Activated naive CD4-positive, alpha-beta T cell treated with anti-CD3 and anti-CD28 coated beads, Interleukin-2, amount 50 U/mL, for 24 hours (primary cell): ENCODE results near the gene SASH3.
A peak's percentile ranks its signal among the peaks of the same experiment; 100 is the strongest.

ENCODE experiments used
- H3K27ac Mint-ChIP-seq: one replicate; pipeline ENCODE4 v1.8.0; 2021; ENCODE audit warnings: mild to moderate bottlenecking, mixed read lengths
- H3K27me3 Mint-ChIP-seq: one replicate; pipeline ENCODE4 v1.8.0; 2021; ENCODE audit warnings: mixed read lengths
- H3K36me3 Mint-ChIP-seq: one replicate; pipeline ENCODE4 v1.8.0; 2021; ENCODE audit warnings: mixed read lengths
- H3K4me1 Mint-ChIP-seq: one replicate; pipeline ENCODE4 v1.8.0; 2021; ENCODE audit warnings: mixed read lengths
- H3K4me3 Mint-ChIP-seq: one replicate; pipeline ENCODE4 v1.8.0; 2021; ENCODE audit warnings: mild to moderate bottlenecking, mixed read lengths
- H3K9me3 Mint-ChIP-seq: one replicate; pipeline ENCODE4 v1.8.0; 2021; ENCODE audit warnings: mixed read lengths

The SASH3 gene

GRCh38 chrX:129772796-129773431 lies 6.8 kb upstream of the SASH3 start:
- Mint-ChIP-seq H3K4me3 (no peak overlapping the region), H3K27me3 (no peaks in the 10 kb centered on the region), H3K27ac (peak overlapping the region; percentile 89), H3K9me3 (no peaks in the 10 kb centered on the region), H3K36me3 (peaks cover 2% of the 10 kb centered on the region), H3K4me1 (peaks cover 71% of the 10 kb centered on the region)

GRCh38 chrX:129773649-129774458 lies 5.9 kb upstream of the SASH3 start:
- H3K4me1 Mint-ChIP-seq = peaks cover 66% of the 10 kb centered on the region

GRCh38 chrX:129777218-129778030 lies 2.3 kb upstream of the SASH3 start:
- Mint-ChIP-seq H3K27me3 (no peaks in the 10 kb centered on the region), H3K36me3 (peaks cover 2% of the 10 kb centered on the region), H3K4me1 (peaks cover 59% of the 10 kb centered on the region), H3K27ac (peak overlapping the region; percentile 97), H3K4me3 (peak overlapping the region; percentile 90), H3K9me3 (no peaks in the 10 kb centered on the region)

More at GRCh38 chrX:129773649-129774458, 5.9 kb upstream of the SASH3 start:
- Mint-ChIP-seq H3K36me3 (peaks cover 2% of the 10 kb centered on the region), H3K27ac (peak overlapping the region; percentile 89), H3K9me3 (no peaks in the 10 kb centered on the region), H3K27me3 (no peaks in the 10 kb centered on the region), H3K4me3 (no peak overlapping the region)

GRCh38 chrX:129779086-129779672 lies 570 bp upstream of the SASH3 start:
- peaks cover 10% of the 10 kb centered on the region for H3K36me3 Mint-ChIP-seq
- H3K4me3 Mint-ChIP-seq = peak overlapping the region; percentile 91
- H3K27ac Mint-ChIP-seq = peak overlapping the region; percentile 86
- H3K27me3 Mint-ChIP-seq = no peaks in the 10 kb centered on the region
- H3K4me1 Mint-ChIP-seq = peaks cover 59% of the 10 kb centered on the region
- no peaks in the 10 kb centered on the region for H3K9me3 Mint-ChIP-seq

GRCh38 chrX:129780441-129781105 lies 824 bp downstream of the SASH3 start:
- H3K27me3 Mint-ChIP-seq = no peaks in the 10 kb centered on the region
- no peaks in the 10 kb centered on the region for H3K9me3 Mint-ChIP-seq
- peaks cover 9% of the 10 kb centered on the region for H3K36me3 Mint-ChIP-seq
- H3K27ac Mint-ChIP-seq = peak overlapping the region; percentile 87
- H3K4me1 Mint-ChIP-seq = peaks cover 57% of the 10 kb centered on the region
- peak overlapping the region; percentile 91 for H3K4me3 Mint-ChIP-seq

- Mint-ChIP-seq H3K9me3 (no peaks in the 10 kb centered on the region), H3K27ac (peak overlapping the region; percentile 87), H3K27me3 (no peaks in the 10 kb centered on the region), H3K36me3 (peaks cover 9% of the 10 kb centered on the region), H3K4me3 (peak overlapping the region; percentile 91), H3K4me1 (peaks cover 62% of the 10 kb centered on the region)
These were observed 1.5 kb downstream of the SASH3 start for GRCh38 chrX:129781134-129781672.

GRCh38 chrX:129781680-129782495 lies 2.1 kb downstream of the SASH3 start:
- Mint-ChIP-seq H3K36me3 (peaks cover 11% of the 10 kb centered on the region), H3K27me3 (no peaks in the 10 kb centered on the region), H3K27ac (peak overlapping the region; percentile 87), H3K4me1 (peaks cover 62% of the 10 kb centered on the region), H3K4me3 (peak overlapping the region; percentile 91), H3K9me3 (no peaks in the 10 kb centered on the region)

GRCh38 chrX:129782706-129783105 lies 3.0 kb downstream of the SASH3 start:
- H3K4me3 Mint-ChIP-seq = peak overlapping the region; percentile 91
- H3K4me1 Mint-ChIP-seq = peaks cover 66% of the 10 kb centered on the region
- H3K27ac Mint-ChIP-seq = peak overlapping the region; percentile 93
- H3K27me3 Mint-ChIP-seq = no peaks in the 10 kb centered on the region
- no peaks in the 10 kb centered on the region for H3K9me3 Mint-ChIP-seq
- H3K36me3 Mint-ChIP-seq = peaks cover 11% of the 10 kb centered on the region

GRCh38 chrX:129783291-129783713 lies 3.6 kb downstream of the SASH3 start:
- H3K4me1 Mint-ChIP-seq = peaks cover 66% of the 10 kb centered on the region

GRCh38 chrX:129784371-129784770 lies 4.6 kb downstream of the SASH3 start:
- Mint-ChIP-seq H3K9me3 (no peaks in the 10 kb centered on the region), H3K4me1 (peaks cover 56% of the 10 kb centered on the region), H3K36me3 (peaks cover 11% of the 10 kb centered on the region), H3K27ac (peak overlapping the region; percentile 93), H3K27me3 (no peaks in the 10 kb centered on the region), H3K4me3 (peak overlapping the region; percentile 91)

More at GRCh38 chrX:129783291-129783713, 3.6 kb downstream of the SASH3 start:
- Mint-ChIP-seq H3K27me3 (no peaks in the 10 kb centered on the region), H3K9me3 (no peaks in the 10 kb centered on the region), H3K4me3 (peak overlapping the region; percentile 91), H3K27ac (peak overlapping the region; percentile 93), H3K36me3 (peaks cover 11% of the 10 kb centered on the region)

- Mint-ChIP-seq H3K27ac (peak overlapping the region; percentile 86), H3K36me3 (peaks cover 11% of the 10 kb centered on the region), H3K9me3 (no peaks in the 10 kb centered on the region), H3K4me1 (peaks cover 54% of the 10 kb centered on the region), H3K4me3 (peak overlapping the region; percentile 70), H3K27me3 (no peaks in the 10 kb centered on the region)
These were observed 5.6 kb downstream of the SASH3 start for GRCh38 chrX:129785160-129785947.

GRCh38 chrX:129786210-129786651 lies 6.5 kb downstream of the SASH3 start:
- H3K27me3 Mint-ChIP-seq = no peaks in the 10 kb centered on the region
- peak overlapping the region; percentile 84 for H3K27ac Mint-ChIP-seq
- H3K9me3 Mint-ChIP-seq = no peaks in the 10 kb centered on the region
- H3K4me3 Mint-ChIP-seq = peak overlapping the region; percentile 70
- H3K4me1 Mint-ChIP-seq = peaks cover 54% of the 10 kb centered on the region
- H3K36me3 Mint-ChIP-seq = peaks cover 11% of the 10 kb centered on the region

GRCh38 chrX:129787336-129788055 lies 7.7 kb downstream of the SASH3 start:
- Mint-ChIP-seq H3K36me3 (peaks cover 11% of the 10 kb centered on the region), H3K27ac (peak overlapping the region; percentile 96), H3K27me3 (no peaks in the 10 kb centered on the region), H3K9me3 (no peaks in the 10 kb centered on the region), H3K4me3 (peak overlapping the region; percentile 51), H3K4me1 (peaks cover 46% of the 10 kb centered on the region)
